ENCODE results near the gene BRPF1. TPM values are rescaled to one million over a fixed set of nuclear protein-coding genes. Genes with fewer than 3 reads are reported as not detected.

BRPF1 gene
- total RNA-seq, 1 donor from 2014 or later: 20.7 TPM

DNA sequence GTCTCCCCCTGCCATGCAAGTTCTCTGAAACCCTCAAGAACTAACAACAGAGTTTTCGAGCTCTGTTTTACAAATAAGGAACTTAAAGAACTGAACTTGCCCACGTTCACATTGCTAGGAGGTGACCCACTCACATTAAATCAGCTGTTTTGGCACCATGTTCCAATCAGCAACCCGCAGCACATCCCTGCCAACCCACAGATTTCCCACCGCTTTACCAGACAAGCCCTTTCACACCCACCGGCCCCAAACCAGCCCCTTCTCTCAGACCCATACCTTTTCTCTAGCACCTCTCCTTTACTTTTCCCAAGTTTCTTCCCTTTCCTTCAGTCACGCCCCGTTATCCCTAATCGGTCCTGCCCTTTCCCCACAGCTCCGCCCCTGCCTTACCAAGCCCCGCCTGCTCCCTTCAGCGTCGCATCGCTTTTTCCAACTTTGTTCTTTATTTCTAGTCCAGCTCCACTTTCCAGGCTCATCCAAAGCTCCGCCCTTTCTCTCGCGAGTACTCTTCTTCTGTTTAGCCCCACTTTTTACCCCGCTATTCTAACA lies 804 bp upstream of the BRPF1 start:
- DNase-seq (ENCODE audit: low read depth, low spot score): no peak

DNA sequence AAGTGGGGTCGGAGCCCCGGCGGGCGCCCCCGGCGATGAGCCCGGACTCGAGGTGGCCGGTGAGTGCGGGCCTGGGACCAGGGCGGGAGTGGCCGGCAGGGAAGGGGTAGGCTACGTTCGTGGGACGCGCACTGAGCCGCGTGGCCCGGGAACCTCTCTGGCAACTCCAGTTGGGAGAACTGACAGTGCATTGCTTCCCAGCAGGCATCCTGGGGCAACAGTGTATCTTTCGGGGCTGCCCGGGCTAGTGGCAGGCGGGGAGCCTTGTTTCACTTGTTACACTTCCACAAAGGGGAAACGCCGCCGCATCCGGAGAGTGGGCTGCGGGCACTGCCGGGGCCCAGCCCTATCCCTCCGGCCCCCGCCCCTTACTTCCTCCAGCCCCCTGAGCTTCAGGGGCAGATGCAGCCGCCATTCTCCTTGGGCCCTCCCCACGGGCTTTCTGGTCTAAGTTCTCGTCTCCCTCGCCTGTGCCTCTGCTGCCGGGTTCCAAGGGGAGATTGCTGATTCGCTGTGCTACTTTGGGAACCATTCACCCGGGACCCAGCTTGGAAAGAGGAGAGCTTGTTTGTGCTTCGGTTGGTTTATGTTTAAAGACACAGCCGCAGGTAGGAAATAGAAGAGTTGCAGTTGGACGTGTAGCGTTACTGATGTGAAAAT lies 675 bp downstream of the BRPF1 start:
- no peak for DNase-seq (ENCODE audit: low read depth, low spot score)

GRCh38 chr3:9732740-9733115 lies 1.2 kb downstream of the BRPF1 start:
- no peak for DNase-seq (ENCODE audit: low read depth, low spot score)

DNA sequence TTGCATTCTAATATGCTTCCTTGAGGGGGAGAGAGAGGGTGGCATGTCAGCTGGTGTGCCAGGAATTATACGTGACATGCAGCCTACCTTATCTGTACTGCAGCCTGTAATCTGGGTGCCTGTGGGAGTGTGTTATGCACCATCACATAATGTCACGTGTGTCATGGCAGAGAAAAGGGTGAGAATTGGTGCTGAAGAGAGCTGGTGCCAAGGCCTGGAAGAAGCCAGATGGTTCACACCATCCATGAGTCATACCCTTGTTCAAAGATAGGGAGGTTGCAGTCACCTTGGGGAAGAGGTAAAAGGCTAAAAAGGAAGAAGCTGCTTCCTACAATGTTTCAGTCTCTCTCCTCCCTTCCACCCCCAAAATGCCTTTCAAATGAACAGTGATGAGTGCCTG lies 5.3 kb downstream of the BRPF1 start:
- DNase-seq (ENCODE audit: low read depth, low spot score): no peak

- DNase-seq (ENCODE audit: low read depth, low spot score): no peak
Observed at GRCh38 chr3:9739181-9739580, 7.6 kb downstream of the BRPF1 start.

DNA sequence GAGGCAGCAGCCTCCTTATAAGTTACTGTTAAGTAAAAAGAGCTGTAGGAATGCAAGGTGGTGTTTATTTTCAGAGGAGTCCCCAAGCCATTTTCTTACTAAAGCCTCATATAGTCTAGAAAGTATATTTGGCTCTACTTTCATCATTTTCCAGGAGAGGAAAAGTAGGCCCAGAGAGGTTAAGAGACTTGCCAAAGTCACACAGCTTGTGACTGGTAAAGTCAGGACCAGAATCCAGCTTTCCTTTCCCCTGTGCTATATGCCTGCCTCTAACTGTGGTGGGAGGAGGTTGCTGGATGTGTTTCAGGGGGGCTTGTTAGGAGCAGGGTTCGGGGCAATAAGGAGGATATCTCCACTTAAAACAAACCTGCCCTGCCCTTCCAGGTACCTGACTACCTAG lies 11.0 kb downstream of the BRPF1 start:
- no peak for DNase-seq (ENCODE audit: low read depth, low spot score)

DNA sequence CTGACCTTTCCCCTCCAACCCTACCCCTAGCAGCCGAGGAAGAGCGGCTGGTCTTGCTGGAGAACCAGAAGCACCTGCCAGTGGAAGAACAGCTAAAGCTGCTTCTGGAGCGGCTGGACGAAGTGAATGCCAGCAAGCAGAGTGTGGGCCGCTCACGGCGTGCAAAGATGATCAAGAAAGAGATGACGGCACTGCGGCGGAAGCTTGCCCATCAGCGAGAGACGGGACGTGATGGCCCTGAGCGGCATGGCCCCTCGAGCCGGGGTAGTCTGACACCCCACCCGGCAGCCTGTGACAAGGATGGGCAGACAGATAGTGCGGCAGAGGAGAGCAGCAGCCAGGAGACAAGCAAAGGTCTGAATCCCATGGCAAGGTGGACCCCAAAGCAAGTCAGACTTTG lies 12.0 kb downstream of the BRPF1 start:
- no peak for DNase-seq (ENCODE audit: low read depth, low spot score)

- DNase-seq (ENCODE audit: low read depth, low spot score): no peak
Observed at GRCh38 chr3:9744162-9744561, 12.6 kb downstream of the BRPF1 start.

- DNase-seq (ENCODE audit: low read depth, low spot score): no peak
Observed at GRCh38 chr3:9745521-9745920, 14.0 kb downstream of the BRPF1 start.

GRCh38 chr3:9746330-9746729 lies 14.8 kb downstream of the BRPF1 start:
- peak; percentile 54 for DNase-seq (ENCODE audit: low read depth, low spot score)

DNA sequence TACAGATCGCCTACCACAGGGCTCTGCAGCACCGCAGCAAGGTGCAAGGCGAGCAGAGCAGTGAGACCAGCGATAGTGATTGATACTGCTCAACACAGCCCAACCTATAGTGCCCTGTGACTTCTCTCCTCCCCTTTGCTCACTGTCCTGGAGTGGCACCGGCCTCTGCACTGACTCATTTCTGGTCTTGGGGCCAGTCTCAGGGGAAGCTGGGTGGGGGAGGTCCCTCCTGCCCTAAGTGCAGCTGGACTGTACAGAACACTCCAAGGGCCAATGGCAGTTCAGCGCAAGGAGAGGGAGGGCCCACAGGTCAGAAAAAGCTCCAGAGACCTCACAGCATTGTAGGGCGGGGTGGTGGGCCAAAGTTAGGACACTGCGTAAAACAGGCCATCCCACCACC lies 15.7 kb downstream of the BRPF1 start:
- no peak for DNase-seq (ENCODE audit: low read depth, low spot score)

DNA sequence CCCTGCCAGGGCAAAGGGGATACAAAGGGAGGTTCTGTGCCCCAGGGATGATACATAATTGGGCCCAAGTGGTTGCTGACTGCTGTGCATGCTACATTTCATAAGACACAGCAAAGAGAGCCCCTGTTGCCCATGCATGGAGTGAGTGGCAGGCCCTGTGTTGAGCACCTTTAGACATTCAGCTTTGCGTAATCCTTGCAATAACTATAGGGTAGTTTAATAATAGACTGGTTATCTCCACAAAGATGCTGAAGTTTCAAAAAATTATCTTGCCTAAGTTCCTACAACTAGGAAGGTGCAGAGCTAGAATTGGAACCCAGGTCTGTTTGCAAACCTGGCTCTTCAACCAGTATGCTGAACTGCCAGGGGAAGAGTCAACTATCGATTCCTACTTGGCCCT lies 16.5 kb downstream of the BRPF1 start:
- no peak for DNase-seq (ENCODE audit: low read depth, low spot score)

DNA sequence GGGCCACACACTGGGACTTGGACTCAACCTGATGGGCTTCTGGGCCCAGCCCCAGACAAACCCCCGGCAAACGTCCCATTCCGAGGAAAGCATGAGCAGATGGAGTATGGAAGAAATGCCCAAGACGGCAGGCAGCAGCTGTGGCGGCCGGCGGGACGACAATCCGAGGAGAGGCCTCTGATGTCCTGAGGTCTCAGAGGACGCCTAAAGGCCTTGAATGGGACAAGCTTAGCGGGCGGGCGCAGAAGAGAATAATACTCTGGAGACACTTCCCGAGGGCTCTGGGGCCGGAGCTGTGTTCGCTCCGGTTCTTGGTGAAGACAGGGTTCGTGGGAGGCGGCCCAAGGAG lies 17.7 kb downstream of the BRPF1 start:
- DNase-seq (ENCODE audit: low read depth, low spot score): no peak

DNA sequence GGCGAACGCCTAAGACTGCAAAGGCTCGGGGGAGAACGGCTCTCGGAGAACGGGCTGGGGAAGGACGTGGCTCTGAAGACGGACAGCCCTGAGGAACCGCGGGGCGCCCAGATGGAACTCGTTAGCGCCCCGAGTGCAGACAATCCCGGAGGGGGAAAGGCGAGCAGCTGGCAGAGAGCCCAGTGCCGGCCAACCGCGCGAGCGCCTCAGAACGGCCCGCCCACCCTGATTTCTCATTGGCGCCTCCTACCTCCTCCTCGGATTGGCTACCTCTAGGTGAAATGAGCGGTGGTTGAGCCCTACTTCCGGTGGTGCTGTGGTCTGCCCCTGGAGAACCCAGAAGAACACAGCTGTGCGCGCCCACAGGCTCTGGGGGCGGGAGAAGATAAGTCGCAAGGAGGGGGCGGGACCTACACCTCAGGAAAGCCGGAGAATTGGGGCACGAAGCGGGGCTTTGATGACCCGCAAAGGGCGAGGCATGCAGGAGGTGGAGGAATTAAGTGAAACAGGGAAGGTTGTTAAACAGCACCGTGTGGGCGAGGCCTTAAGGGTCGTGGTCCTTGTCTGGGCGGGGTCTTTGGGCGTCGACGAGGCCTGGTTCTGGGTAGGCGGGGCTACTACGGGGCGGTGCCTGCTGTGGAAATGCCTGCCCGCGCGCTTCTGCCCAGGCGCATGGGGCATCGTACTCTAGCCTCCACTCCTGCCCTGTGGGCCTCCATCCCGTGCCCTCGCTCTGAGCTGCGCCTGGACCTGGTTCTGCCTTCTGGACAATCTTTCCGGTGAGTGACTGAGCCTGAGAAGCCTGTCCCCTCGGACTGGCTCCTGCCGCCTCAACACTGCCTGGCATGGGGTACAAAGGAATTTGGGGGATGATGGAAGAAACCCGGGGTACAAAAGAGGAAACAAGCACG lies 18.4 kb downstream of the BRPF1 start, which contains the start of gene OGG1:
OGG1 (plus strand) TSS at position 308 of the 911 bp plus-strand sequence; CDS start at position 643, 335 bp downstream.
- peak; percentile 94 for DNase-seq (ENCODE audit: low read depth, low spot score)

GRCh38 chr3:9750556-9751411 lies 19.2 kb downstream of the BRPF1 start:
- no peak for DNase-seq (ENCODE audit: low read depth, low spot score)

- DNase-seq (ENCODE audit: low read depth, low spot score): no peak
Observed at GRCh38 chr3:9754678-9755077, 23.1 kb downstream of the BRPF1 start.

DNA sequence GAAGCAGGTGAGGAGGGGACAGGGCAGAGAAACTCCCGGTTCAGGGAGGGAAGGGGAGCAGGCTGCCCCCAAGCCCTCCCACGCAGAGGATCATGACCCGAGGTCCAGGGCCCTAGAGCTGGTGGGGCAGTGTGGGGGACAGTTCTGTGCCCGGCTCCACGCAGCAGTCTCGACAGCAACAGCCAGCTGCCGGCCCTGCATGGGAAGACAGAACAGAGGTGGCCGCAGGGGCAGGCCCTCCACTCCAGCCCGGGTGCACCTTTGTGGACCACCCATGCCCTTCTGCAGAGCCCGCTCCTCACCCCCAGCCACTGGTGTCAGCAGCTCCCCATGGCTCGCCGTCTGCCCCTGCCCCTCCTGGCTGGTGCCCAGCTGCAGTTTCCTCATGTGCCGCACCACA lies 25.9 kb downstream of the BRPF1 start:
- DNase-seq (ENCODE audit: low read depth, low spot score): no peak

DNA sequence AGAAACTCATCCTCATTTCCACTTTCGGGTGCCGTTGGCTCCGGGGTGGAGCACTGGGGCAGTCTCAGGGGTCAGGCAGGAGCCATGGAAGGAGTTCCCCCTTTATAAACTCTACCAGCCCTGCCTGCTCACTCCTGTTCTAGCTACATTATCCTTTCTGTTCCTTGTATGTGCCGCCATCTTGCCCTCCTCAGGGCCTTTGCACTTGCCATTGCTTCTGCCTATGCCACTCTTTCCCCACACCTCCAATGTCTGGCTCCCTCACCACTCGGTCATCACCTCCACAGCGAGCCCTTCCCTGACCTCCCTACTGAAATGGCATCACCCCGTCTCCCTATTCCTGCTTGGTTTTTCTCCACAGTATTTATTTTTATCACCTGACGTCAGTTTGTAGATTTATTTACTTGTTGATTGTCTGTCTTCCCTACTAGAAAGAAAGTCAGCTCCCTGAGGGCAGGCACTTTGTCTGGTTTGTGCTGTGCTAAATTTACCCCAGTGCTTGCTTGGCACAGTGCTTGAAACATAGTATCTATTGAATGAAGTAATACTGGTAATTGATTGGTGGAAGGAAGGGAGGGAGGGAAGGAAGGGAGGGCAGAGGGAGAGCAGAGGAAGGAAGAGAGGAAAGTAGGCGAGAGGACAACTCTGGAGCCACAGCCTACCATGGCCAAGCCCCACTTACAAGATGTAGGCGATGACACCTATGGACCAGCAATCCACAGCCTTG lies 29.4 kb downstream of the BRPF1 start:
- DNase-seq (ENCODE audit: low read depth, low spot score): no peak

DNA sequence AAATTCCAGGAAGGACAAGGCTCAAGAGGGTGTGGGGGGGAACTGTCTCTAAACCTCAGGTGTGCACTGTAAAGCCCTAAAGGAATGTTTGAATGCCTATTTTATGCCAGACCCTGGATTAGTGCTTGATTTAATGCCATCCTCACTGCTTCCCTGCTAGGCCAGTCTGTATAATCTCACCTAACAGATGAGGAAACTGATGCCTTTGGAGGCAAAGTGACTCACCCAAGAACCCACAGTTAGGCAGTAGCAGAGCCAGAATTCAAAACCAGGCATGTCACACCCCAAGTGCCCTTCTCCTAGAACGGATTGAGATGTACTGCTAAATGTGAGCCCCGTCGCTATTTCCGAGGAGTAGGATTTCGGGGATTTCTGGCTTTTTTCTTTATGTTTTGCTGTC lies 30.4 kb downstream of the BRPF1 start:
- DNase-seq (ENCODE audit: low read depth, low spot score): no peak

- no peak for DNase-seq (ENCODE audit: low read depth, low spot score)
Observed at GRCh38 chr3:9762871-9763270, 31.3 kb downstream of the BRPF1 start.

- DNase-seq (ENCODE audit: low read depth, low spot score): no peak
Observed at GRCh38 chr3:9765865-9766264, 34.3 kb downstream of the BRPF1 start.

Measured in pulmonary artery endothelial cell (primary cell).